Ovary (tissue), 9 donors: Measurements from ENCODE around the gene NOL8. TPM values are rescaled to one million over a fixed set of nuclear protein-coding genes. Genes with fewer than 3 reads are reported as not detected.

Experiments used
- DNase-seq, 5 donors: peaks; one replicate each; pipeline ENCODE4 v3.0.0-alpha.2; 2019 to 2020
- H3K27ac ChIP-seq, 2 donors: fragments of 200-600 bp; one replicate each; pipeline versions ENCODE4 v1.5.1 to v1.8.0; 2019 to 2022
- H3K27me3 ChIP-seq: fragments of 200-600 bp; one replicate; pipeline ENCODE4 v1.8.0; 2022
- H3K36me3 ChIP-seq: fragments of 200-600 bp; sonication (generic); one replicate; pipeline ENCODE4 v1.5.1; 2019
- H3K4me1 ChIP-seq: one replicate; pipeline ENCODE4 v1.8.1; 2013; ENCODE audit warnings: mild to moderate bottlenecking, moderate library complexity; ENCODE audit not compliant: insufficient read depth
- H3K4me3 ChIP-seq: fragments of 200-600 bp; sonication (generic); one replicate; pipeline ENCODE4 v1.5.1; 2017
- H3K9me3 ChIP-seq, 2 donors: fragments of 200-600 bp in 1 of 2; sonication (generic) in 1 of 2; one replicate each; pipeline versions ENCODE4 v1.5.1 to v1.8.1; 2013 to 2019; ENCODE audit warnings: mild to moderate bottlenecking in 1 of 2, moderate library complexity in 1 of 2
- CTCF ChIP-seq, 3 donors: fragments of 450-650 bp in 2 of 3; fragments of 200-600 bp in 1 of 3; IDR thresholded peaks; one replicate each; pipeline versions ENCODE4 v1.5.1 to v1.8.0; 2016 to 2022; ENCODE audit warnings: antibody characterized with exemption in 3 of 3, mild to moderate bottlenecking in 1 of 3
- EP300 ChIP-seq: sonication (generic); formaldehyde crosslinking; IDR thresholded peaks from one replicate; pipeline ENCODE4 v1.6.1; 2017; ENCODE audit warnings: antibody characterized with exemption
- POLR2A ChIP-seq: fragments of 450-650 bp; IDR thresholded peaks from one replicate; pipeline ENCODE4 v1.6.1; 2017; ENCODE audit warnings: antibody characterized with exemption, mild to moderate bottlenecking, moderate library complexity
- WGBS, 3 donors: extraction: QIAGEN DNeasy Blood & Tissue Kit in 1 of 3; methylation state at CpG; one replicate each; pipeline versions ENCODE4 v1.1.5 to v1.1.7; 2013 to 2017; 5-methylcytosine and 5-hydroxymethylcytosine counted together
- intact Hi-C, 4 donors: fragments of 100-400 bp; cut with DNase I; formaldehyde crosslinking; loops; one replicate each; pipeline versions ENCODE4 v1.11.0 to v1.15.1; 2022 to 2023
- polyA plus RNA-seq, 2 donors: library from polyadenylated mRNA; stranded (reverse); fragments of 200-250 nt in 1 of 2; fragments of 350-450 nt in 1 of 2; fragmentation: Illumina TruSeq in 1 of 2; extraction: RNeasy Lipid Tissue Mini Kit (QIAGEN cat#74804) in 1 of 2; gene quantifications; one replicate each; pipeline ENCODE4 v1.2.3, GENCODE V29; 2013 to 2014
- total RNA-seq, 7 donors: library from RNA; depleted of rRNA in 2 of 7; stranded (reverse); fragments of >200 nt in 2 of 7; fragmentation: NEBNext Ultra II Directional in 3 of 7; extraction: Animal tissue kit (Norgen Biotek cat#: 25700) in 3 of 7; gene quantifications; one replicate each; pipeline versions ENCODE4 v1.1.0 to v1.2.4, GENCODE V29; 2016 to 2023
- donor health status: DM: no; HTN: no; CAD: no; lungs with moderate emphysema.
- donor health status: DM: no; HTN: no; CAD: no.
- donor health status: Bipolar disorder and iron deficiency.
- donor health status: DM: yes; HTN: yes; CAD: no.
- donor health status: DM: no; HTN: no; CAD: no.
- donor health status: DM: yes; HTN: yes; CAD: no.

The NOL8 gene
- total and polyA plus RNA-seq, 9 donors, result 17.1 to 35.4 (median 28.8) TPM

GRCh38 chr9:92294297-92294676 is 30.9 kb downstream of the NOL8 start:
- peak in 2 of 5 donors; percentile 24 to 27 for DNase-seq
- WGBS, 3 donors, result 3 to 19% (median 5%) methylated on average over 13 of the region's 13 CpGs

GRCh38 chr9:92293452-92294296 is 31.5 kb downstream of the NOL8 start, which contains the start of gene IARS1:
Gene IARS1, minus strand, starts transcription at chr9:92293697. Its CDS starts 4,278 bp downstream, at chr9:92289419.
- DNase-seq, result peak; percentile 97 to 100 (median 99)
- 0 to 1% (median 0%) methylated on average over 62 to 63 of the region's 63 CpGs for whole genome bisulfite sequencing, 3 donors
- TF ChIP-seq POLR2A (peak; percentile 64), EP300 (no peak), CTCF (IDR thresholded peaks at IDR 0.05) (peak in 1 of 3 donors; percentile 35)
- intact Hi-C loops, result loop anchor here in 1 of 4 donors (2.0 to 10.0 kb wide), 2 partner anchors 31 to 149 kb away; partner anchors contain the start of genes CENPP and NOL8
- Histone ChIP-seq H3K4me1 (peaks cover 5% of the 10 kb centered on the region), H3K27me3 (no peaks in the 10 kb centered on the region), H3K4me3 (peak within 1 kb of the TSS; percentile 78), H3K36me3 (no peaks in the 10 kb centered on the region), H3K9me3 (no peaks in the 10 kb centered on the region), H3K27ac (peak within 1 kb of the TSS in 1 of 2 donors; percentile 57)

More at GRCh38 chr9:92294297-92294676, 30.9 kb downstream of the NOL8 start:
- H3K27me3 ChIP-seq, result no peaks in the 10 kb centered on the region
- H3K36me3 ChIP-seq, result no peaks in the 10 kb centered on the region
- H3K4me1 ChIP-seq, result peaks cover 5% of the 10 kb centered on the region
- no peak for TF ChIP-seq CTCF (IDR thresholded peaks at IDR 0.05)
- TF ChIP-seq POLR2A, result no peak
- TF ChIP-seq EP300, result no peak
- H3K9me3 ChIP-seq, result no peaks in the 10 kb centered on the region
- H3K27ac ChIP-seq, result peak overlapping the region in 1 of 2 donors; percentile 57
- intact Hi-C loops, result loop anchor here in 1 of 4 donors (10.0 kb wide), 1 partner anchor 149 kb away; no protein-coding TSS in a partner anchor
- H3K4me3 ChIP-seq, result peak overlapping the region; percentile 78

GRCh38 chr9:92293075-92293354 is 32.1 kb downstream of the NOL8 start:
- Histone ChIP-seq H3K27me3 (no peaks in the 10 kb centered on the region), H3K36me3 (no peaks in the 10 kb centered on the region), H3K4me3 (peak overlapping the region; percentile 78), H3K9me3 (no peaks in the 10 kb centered on the region), H3K27ac (no peak overlapping the region), H3K4me1 (peaks cover 5% of the 10 kb centered on the region)
- intact Hi-C loops, result loop anchor here in 1 of 4 donors (2.0 to 10.0 kb wide), 2 partner anchors 32 to 148 kb away; partner anchors contain the start of genes CENPP and NOL8
- 0 to 1% (median 0%) methylated on average over 5 of the region's 5 CpGs for WGBS, 3 donors
- TF ChIP-seq EP300, result no peak
- no peak for TF ChIP-seq POLR2A
- no peak for TF ChIP-seq CTCF (IDR thresholded peaks at IDR 0.05)
- no peak for DNase-seq

GRCh38 chr9:92292338-92293074 is 32.6 kb downstream of the NOL8 start:
- intact Hi-C loops, result loop anchor here in 1 of 4 donors (2.0 to 10.0 kb wide), 2 partner anchors 32 to 148 kb away; partner anchors contain the start of genes CENPP and NOL8
- Histone ChIP-seq H3K27me3 (no peaks in the 10 kb centered on the region), H3K4me1 (peaks cover 5% of the 10 kb centered on the region), H3K4me3 (peak overlapping the region; percentile 78), H3K9me3 (no peaks in the 10 kb centered on the region), H3K36me3 (no peaks in the 10 kb centered on the region), H3K27ac (no peak overlapping the region)
- no peak for TF ChIP-seq CTCF (IDR thresholded peaks at IDR 0.05)
- 16 to 28% (median 19%) methylated on average over 8 of the region's 8 CpGs for WGBS, 3 donors
- DNase-seq, result no peak
